Neural cell (in vitro differentiated cells): Measurements from ENCODE around the gene SLC12A5.

Experiments
- CTCF ChIP-seq: fragments of 450-650 bp; IDR thresholded peaks from 2 replicates; pipeline ENCODE4 v1.5.1; 2014; ENCODE audit warnings: antibody characterized with exemption, mild to moderate bottlenecking, moderate library complexity; ENCODE audit not compliant: poor library complexity, severe bottlenecking
- EP300 ChIP-seq: fragments of 450-650 bp; conservative IDR thresholded peaks from 2 replicates; pipeline ENCODE4 v1.6.1; 2014; ENCODE audit warnings: antibody characterized with exemption, mild to moderate bottlenecking, moderate library complexity; ENCODE audit not compliant: poor library complexity, severe bottlenecking
- EZH2 ChIP-seq: fragments of 200-600, 300-800 bp; shearing (Covaris generic), sonication (generic); IDR thresholded peaks from 2 replicates; pipeline ENCODE4 v1.6.1; 2014; ENCODE audit warnings: antibody characterized with exemption, low read length, borderline replicate concordance, mild to moderate bottlenecking; ENCODE audit not compliant: insufficient read depth, poor library complexity, severe bottlenecking
- MXI1 ChIP-seq: fragments of 450-650 bp; conservative IDR thresholded peaks from 2 replicates; pipeline ENCODE4 v1.6.1; 2014; ENCODE audit warnings: antibody characterized with exemption, mild to moderate bottlenecking; ENCODE audit not compliant: poor library complexity, severe bottlenecking
- POLR2AphosphoS5 ChIP-seq: IDR thresholded peaks from 2 replicates; pipeline ENCODE4 v1.6.1; 2012
- RAD21 ChIP-seq: fragments of 450-650 bp; conservative IDR thresholded peaks from 2 replicates; pipeline ENCODE4 v1.6.1; 2014; ENCODE audit warnings: antibody characterized with exemption, mild to moderate bottlenecking, moderate library complexity
- REST ChIP-seq: IDR thresholded peaks from 2 replicates; pipeline ENCODE4 v1.6.1; 2012; ENCODE audit warnings: borderline replicate concordance
- SMC3 ChIP-seq: fragments of 450-650 bp; conservative IDR thresholded peaks from 2 replicates; pipeline ENCODE4 v1.6.1; 2014; ENCODE audit warnings: antibody characterized with exemption, mild to moderate bottlenecking, moderate library complexity; ENCODE audit not compliant: poor library complexity
- TAF1 ChIP-seq: IDR thresholded peaks from 2 replicates; pipeline ENCODE4 v1.6.1; 2012; ENCODE audit warnings: low read depth

DNA sequence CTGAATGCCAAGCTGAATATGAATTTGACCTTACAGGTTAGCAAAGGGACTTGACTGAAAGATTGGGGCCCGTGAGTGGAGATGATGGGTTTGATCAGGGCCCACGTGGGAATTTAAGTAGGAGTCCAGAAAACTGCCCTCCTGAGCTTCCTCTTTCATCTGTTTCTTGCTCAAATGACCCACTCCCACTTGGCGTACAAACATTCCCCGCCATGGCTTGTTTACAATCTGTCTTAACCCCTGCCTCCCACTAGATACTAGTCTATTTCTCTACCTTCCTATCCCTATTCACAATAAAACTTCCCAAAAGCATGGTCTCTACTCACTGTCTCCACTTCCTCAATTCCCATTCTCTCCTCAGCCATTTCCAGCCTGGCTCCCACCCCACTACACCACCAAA lies 10.9 kb upstream of the SLC12A5 start:
- TF ChIP-seq CTCF: no peak
- no peak for TF ChIP-seq EP300
- TF ChIP-seq EZH2: no peak
- no peak for TF ChIP-seq SMC3
- TF ChIP-seq TAF1: no peak
- no peak for TF ChIP-seq REST
- TF ChIP-seq POLR2AphosphoS5: no peak
- TF ChIP-seq RAD21: no peak
- no peak for TF ChIP-seq MXI1
